ENCODE data around the gene MEGF9.
A peak's percentile ranks its signal among the peaks of the same experiment; 100 is the strongest.

The MEGF9 gene

GRCh38 chr9:120713257-120714087 is 798 bp downstream of the MEGF9 start:
- Histone ChIP-seq H3K9me3 (ENCODE audit: insufficient read depth, low read length) (no peaks in the 10 kb centered on the region), H3K4me2 (ENCODE audit: low read depth, low read length, poor library complexity, severe bottlenecking) (peak overlapping the region; percentile 67), H3K9ac (ENCODE audit: low read length) (peak overlapping the region; percentile 67), H3K79me2 (ENCODE audit: insufficient read depth, low read length) (no peaks in the 10 kb centered on the region), H3K4me3 (ENCODE audit: insufficient read depth, low read length, poor library complexity, severe bottlenecking) (peak overlapping the region; percentile 53), H3F3A (ENCODE audit: insufficient read depth) (no peaks in the 10 kb centered on the region; the same call in 1 of the 2 replicates), H4K20me1 (ENCODE audit: low read depth, low read length) (no peaks in the 10 kb centered on the region), H3K9me2 (replicated peaks; ENCODE audit: insufficient read depth, low read length) (no peaks in the 10 kb centered on the region), H3K27ac (ENCODE audit: low read depth, low read length) (no peak overlapping the region), H3K27me3 (ENCODE audit: low read length) (no peaks in the 10 kb centered on the region), H3K36me3 (ENCODE audit: low read length) (no peaks in the 10 kb centered on the region), H2AFZ (ENCODE audit: low read depth, low read length, severe bottlenecking) (peak overlapping the region; percentile 72)
- TF ChIP-seq, protein P1, sequence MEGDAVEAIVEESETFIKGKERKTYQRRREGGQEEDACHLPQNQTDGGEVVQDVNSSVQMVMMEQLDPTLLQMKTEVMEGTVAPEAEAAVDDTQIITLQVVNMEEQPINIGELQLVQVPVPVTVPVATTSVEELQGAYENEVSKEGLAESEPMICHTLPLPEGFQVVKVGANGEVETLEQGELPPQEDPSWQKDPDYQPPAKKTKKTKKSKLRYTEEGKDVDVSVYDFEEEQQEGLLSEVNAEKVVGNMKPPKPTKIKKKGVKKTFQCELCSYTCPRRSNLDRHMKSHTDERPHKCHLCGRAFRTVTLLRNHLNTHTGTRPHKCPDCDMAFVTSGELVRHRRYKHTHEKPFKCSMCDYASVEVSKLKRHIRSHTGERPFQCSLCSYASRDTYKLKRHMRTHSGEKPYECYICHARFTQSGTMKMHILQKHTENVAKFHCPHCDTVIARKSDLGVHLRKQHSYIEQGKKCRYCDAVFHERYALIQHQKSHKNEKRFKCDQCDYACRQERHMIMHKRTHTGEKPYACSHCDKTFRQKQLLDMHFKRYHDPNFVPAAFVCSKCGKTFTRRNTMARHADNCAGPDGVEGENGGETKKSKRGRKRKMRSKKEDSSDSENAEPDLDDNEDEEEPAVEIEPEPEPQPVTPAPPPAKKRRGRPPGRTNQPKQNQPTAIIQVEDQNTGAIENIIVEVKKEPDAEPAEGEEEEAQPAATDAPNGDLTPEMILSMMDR (IDR thresholded peaks at IDR 0.05; ENCODE audit: insufficient read depth, low read length, poor library complexity, severe bottlenecking), result no peak
- TF ChIP-seq EZH2phosphoT487 (conservative IDR thresholded peaks at IDR 0.05; ENCODE audit: low read length), result no peak

DNA sequence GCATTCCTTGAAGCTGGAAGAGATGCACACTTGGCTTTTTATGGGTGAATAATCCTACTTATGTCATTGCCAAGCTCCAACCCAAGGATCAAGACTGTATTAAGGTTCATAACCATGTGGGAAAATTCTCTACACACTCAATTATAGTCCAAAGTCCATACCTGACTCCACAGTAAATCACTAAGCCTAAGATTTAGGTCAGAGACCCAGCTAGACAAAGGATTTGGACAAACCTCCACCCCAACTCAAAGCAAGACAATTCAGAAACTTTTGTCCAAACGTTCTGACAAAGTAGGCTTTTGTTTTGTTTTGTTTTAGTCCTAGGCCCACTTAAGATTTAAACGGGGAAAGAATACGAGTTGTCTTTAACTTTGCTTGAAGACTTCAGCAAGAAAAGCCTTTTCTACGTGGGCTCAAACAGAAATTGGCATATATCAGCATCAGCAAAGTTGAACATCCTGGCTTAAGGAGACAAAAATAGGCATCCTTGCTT is 1.7 kb downstream of the MEGF9 start:
- Histone ChIP-seq H3K27ac (ENCODE audit: low read depth, low read length) (no peak overlapping the region), H3K9me2 (replicated peaks; ENCODE audit: insufficient read depth, low read length) (no peaks in the 10 kb centered on the region), H3K27me3 (ENCODE audit: low read length) (no peaks in the 10 kb centered on the region), H2AFZ (ENCODE audit: low read depth, low read length, severe bottlenecking) (no peak overlapping the region), H3K36me3 (ENCODE audit: low read length) (no peaks in the 10 kb centered on the region), H3K4me3 (ENCODE audit: insufficient read depth, low read length, poor library complexity, severe bottlenecking) (no peak overlapping the region), H3K9me3 (ENCODE audit: insufficient read depth, low read length) (no peaks in the 10 kb centered on the region), H3K4me2 (ENCODE audit: low read depth, low read length, poor library complexity, severe bottlenecking) (peak overlapping the region; percentile 67), H4K20me1 (ENCODE audit: low read depth, low read length) (no peaks in the 10 kb centered on the region), H3K79me2 (ENCODE audit: insufficient read depth, low read length) (no peaks in the 10 kb centered on the region), H3F3A (ENCODE audit: insufficient read depth) (no peaks in the 10 kb centered on the region; the same call in 1 of the 2 replicates), H3K9ac (ENCODE audit: low read length) (no peak overlapping the region)
- TF ChIP-seq EZH2phosphoT487 (conservative IDR thresholded peaks at IDR 0.05; ENCODE audit: low read length), result no peak
- TF ChIP-seq, protein P1 (IDR thresholded peaks at IDR 0.05; ENCODE audit: insufficient read depth, low read length, poor library complexity, severe bottlenecking), result no peak

- H3K4me3 ChIP-seq (ENCODE audit: insufficient read depth, low read length, poor library complexity, severe bottlenecking), result no peak overlapping the region
- H3K9me2 ChIP-seq (replicated peaks; ENCODE audit: insufficient read depth, low read length), result no peaks in the 10 kb centered on the region
- H3K36me3 ChIP-seq (ENCODE audit: low read length), result no peaks in the 10 kb centered on the region
- H3K27ac ChIP-seq (ENCODE audit: low read depth, low read length), result no peak overlapping the region
- no peaks in the 10 kb centered on the region for H3K27me3 ChIP-seq (ENCODE audit: low read length)
- H3K79me2 ChIP-seq (ENCODE audit: insufficient read depth, low read length), result no peaks in the 10 kb centered on the region
- no peaks in the 10 kb centered on the region for H3K9me3 ChIP-seq (ENCODE audit: insufficient read depth, low read length)
- no peaks in the 10 kb centered on the region for H4K20me1 ChIP-seq (ENCODE audit: low read depth, low read length)
- H3K4me2 ChIP-seq (ENCODE audit: low read depth, low read length, poor library complexity, severe bottlenecking), result peak overlapping the region; percentile 67
- no peak overlapping the region for H2AFZ ChIP-seq (ENCODE audit: low read depth, low read length, severe bottlenecking)
- TF ChIP-seq, protein P1 (IDR thresholded peaks at IDR 0.05; ENCODE audit: insufficient read depth, low read length, poor library complexity, severe bottlenecking), result no peak
- no peak for TF ChIP-seq EZH2phosphoT487 (conservative IDR thresholded peaks at IDR 0.05; ENCODE audit: low read length)
- no peak overlapping the region for H3K9ac ChIP-seq (ENCODE audit: low read length)
- H3F3A ChIP-seq (ENCODE audit: insufficient read depth), result no peaks in the 10 kb centered on the region; the same call in 1 of the 2 replicates
These were observed 2.3 kb downstream of the MEGF9 start for GRCh38 chr9:120711841-120712538.

Measured in SU-DHL-6 (cell line).